SH-SY5Y (cell line): ENCODE data around the gene CETP.

Experiments
- GATA2 ChIP-seq: IDR thresholded peaks from 2 replicates; pipeline ENCODE4 v1.6.1; 2011; ENCODE audit warnings: mild to moderate bottlenecking, low read depth, low read length
- GATA3 ChIP-seq: IDR thresholded peaks from 2 replicates; pipeline ENCODE4 v1.6.1; 2011; ENCODE audit warnings: low read depth, mild to moderate bottlenecking, low read length, moderate library complexity

- TF ChIP-seq GATA3 = no peak
- no peak for TF ChIP-seq GATA2
Measured at GRCh38 chr16:57025941-57026777, 64.4 kb downstream of the CETP start.
